Measurements from ENCODE around the gene HSPB3.
"Not testable (repeated sequence)": the region's sequence is repeated elsewhere in the genome, so short reads cannot be mapped to it uniquely, and the experiment has no call there.

Gene HSPB3

DNA sequence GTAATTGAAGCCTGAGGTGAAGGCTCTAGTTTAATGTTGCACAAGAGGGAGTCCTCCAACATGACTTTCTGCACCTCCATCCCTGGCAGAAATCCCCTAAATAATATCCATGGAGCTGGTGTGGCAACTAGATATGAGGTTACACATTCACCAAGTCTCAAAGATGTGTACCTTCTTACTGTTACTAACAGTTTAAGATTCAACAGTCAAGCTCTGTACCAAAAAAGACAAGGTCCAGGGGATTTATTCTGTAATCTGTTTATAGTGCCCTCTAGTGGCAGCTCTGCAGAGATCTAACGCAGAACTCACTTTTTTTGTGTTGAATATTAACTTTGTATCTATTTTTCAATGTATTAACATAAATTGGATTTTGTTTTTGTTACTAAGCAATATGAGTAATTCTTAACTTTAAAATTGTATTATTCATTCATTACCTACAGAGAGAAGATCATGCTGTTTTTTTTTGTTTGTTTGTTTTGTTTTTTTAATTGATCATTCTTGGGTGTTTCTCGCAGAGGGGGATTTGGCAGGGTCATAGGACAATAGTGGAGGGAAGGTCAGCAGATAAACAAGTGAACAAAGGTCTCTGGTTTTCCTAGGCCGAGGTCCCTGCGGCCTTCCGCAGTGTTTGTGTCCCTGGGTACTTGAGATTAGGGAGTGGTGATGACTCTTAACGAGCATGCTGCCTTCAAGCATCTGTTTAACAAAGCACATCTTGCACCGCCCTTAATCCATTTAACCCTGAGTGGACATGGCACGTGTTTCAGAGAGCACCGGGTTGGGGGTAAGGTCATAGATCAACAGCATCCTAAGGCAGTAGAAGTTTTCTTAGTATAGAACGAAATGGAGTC is 35.7 kb upstream of the HSPB3 start:
- H3K4me3 ChIP-seq (ENCODE audit: low read depth, low read length); DNase-seq (ENCODE audit: low read depth, low spot score): not testable (repeated sequence)
- POLR2A ChIA-PET: interaction anchor here (1.2 kb wide), 1 partner anchor 109 kb away, joined by 12 read pairs; the partner anchor contains the start of gene ARL15
- CTCF ChIA-PET: interaction anchor here (0.6 to 5.2 kb wide), 50 partner anchors 8 to 447 kb away, joined by 3 to 62 read pairs (median 5); partner anchors contain the start of genes ARL15 and HSPB3
- TF ChIP-seq, protein P1, sequence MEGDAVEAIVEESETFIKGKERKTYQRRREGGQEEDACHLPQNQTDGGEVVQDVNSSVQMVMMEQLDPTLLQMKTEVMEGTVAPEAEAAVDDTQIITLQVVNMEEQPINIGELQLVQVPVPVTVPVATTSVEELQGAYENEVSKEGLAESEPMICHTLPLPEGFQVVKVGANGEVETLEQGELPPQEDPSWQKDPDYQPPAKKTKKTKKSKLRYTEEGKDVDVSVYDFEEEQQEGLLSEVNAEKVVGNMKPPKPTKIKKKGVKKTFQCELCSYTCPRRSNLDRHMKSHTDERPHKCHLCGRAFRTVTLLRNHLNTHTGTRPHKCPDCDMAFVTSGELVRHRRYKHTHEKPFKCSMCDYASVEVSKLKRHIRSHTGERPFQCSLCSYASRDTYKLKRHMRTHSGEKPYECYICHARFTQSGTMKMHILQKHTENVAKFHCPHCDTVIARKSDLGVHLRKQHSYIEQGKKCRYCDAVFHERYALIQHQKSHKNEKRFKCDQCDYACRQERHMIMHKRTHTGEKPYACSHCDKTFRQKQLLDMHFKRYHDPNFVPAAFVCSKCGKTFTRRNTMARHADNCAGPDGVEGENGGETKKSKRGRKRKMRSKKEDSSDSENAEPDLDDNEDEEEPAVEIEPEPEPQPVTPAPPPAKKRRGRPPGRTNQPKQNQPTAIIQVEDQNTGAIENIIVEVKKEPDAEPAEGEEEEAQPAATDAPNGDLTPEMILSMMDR (IDR thresholded peaks at IDR 0.05; ENCODE audit: insufficient read depth, low read length, missing control alignments): peak; percentile 55

DNA sequence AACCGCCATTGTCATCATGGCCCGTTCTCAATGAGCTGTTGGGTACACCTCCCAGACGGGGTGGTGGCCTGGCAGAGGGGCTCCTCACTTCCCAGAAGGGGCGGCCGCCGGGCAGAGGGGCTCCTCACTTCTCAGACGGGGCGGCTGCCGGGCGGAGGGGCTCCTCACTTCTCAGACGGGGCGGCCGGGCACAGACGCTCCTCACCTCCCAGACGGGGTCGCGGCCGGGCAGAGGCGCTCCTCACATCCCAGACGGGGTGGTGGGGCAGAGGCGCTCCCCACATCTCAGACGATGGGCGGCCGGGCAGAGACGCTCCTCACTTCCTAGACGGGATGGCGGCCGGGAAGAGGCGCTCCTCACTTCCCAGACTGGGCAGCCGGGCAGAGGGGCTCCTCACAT is 35.0 kb upstream of the HSPB3 start:
- POLR2A ChIA-PET; DNase-seq (ENCODE audit: low read depth, low spot score); H3K4me3 ChIP-seq (ENCODE audit: low read depth, low read length): not testable (repeated sequence)
- CTCF ChIA-PET: interaction anchor here (1.6 to 5.2 kb wide), 8 partner anchors 9 to 182 kb away, joined by 4 to 46 read pairs (median 8); no protein-coding TSS in a partner anchor

DNA sequence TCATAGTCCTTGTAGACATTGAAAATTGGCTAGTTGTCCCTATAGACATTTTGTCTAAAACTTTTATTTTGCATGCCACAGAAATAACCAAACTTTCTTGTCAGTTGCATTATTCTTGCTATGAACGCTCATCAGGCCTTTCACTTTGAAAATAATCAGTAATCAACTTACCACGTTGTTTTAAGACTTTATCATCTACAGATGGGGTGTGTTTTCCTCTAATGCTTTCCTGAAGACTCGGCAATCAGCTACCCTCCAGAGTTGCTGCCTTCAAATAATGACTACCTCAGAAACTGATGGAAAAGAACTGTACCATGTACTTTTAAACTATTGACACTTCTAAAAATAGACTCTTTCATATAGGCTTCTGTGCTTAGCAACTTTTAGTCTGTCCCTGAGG is 33.5 kb upstream of the HSPB3 start:
- ChIA-PET POLR2A (interaction anchor here (1.5 kb wide), 1 partner anchor 112 kb away, joined by 3 read pairs; the partner anchor contains the start of gene ARL15), CTCF (interaction anchor here (1.0 to 5.2 kb wide), 9 partner anchors 9 to 178 kb away, joined by 3 to 46 read pairs (median 3); no protein-coding TSS in a partner anchor)

DNA sequence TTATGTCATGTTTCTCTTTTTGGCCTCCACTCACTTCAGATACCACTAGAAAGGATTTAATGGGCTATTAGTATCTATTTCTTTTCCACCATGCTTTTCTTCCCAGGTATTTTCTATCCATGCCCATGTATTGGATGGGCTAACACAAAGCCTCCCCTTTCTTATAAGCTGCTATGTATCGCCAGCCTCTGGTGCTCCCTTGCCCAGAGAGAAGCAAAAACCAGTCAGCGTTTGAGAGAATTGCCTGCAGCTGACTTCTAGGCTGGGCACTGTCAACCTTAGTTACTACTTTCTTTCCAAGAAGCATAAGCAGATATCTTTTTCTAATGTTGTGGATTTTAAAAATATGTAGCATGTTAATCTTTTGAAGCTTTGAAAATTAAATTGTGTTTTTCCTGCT is 30.2 kb upstream of the HSPB3 start:
- TF ChIP-seq, protein P1 (IDR thresholded peaks at IDR 0.05; ENCODE audit: insufficient read depth, low read length, missing control alignments): no peak
- CTCF ChIA-PET: interaction anchor here (0.8 to 3.8 kb wide), 10 partner anchors 8 to 184 kb away, joined by 3 to 24 read pairs (median 6); no protein-coding TSS in a partner anchor
- no peak overlapping the region for H3K4me3 ChIP-seq (ENCODE audit: low read depth, low read length)
- POLR2A ChIA-PET: no interaction called here
- no peak for DNase-seq (ENCODE audit: low read depth, low spot score)

More for the DNA sequence above, 33.5 kb upstream of the HSPB3 start:
- TF ChIP-seq, protein P1 (IDR thresholded peaks at IDR 0.05; ENCODE audit: insufficient read depth, low read length, missing control alignments): no peak
- no peak overlapping the region for H3K4me3 ChIP-seq (ENCODE audit: low read depth, low read length)
- no peak for DNase-seq (ENCODE audit: low read depth, low spot score)

DNA sequence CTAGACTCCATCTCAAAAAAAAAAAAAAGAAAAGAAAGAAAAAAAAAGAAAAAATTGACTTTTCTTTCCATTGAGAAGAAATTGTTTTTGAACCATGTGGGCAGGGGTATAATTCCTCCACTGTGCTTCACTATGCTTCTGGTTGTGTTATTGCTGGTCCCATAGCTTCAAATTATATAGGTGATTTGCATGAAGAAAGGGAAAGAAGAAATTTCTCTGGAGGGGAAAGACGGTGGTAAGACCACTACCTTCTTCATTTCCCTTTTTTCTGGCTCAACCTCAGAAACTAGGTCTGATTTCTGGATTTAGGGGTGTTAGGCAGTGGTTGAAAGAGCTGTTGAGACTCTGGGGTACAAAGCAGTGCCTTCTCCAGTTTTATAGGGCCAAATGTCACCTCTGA is 29.3 kb upstream of the HSPB3 start:
- no peak overlapping the region for H3K4me3 ChIP-seq (ENCODE audit: low read depth, low read length)
- CTCF ChIA-PET: interaction anchor here (1.3 to 3.8 kb wide), 7 partner anchors 9 to 183 kb away, joined by 3 to 24 read pairs (median 5); no protein-coding TSS in a partner anchor
- TF ChIP-seq, protein P1 (IDR thresholded peaks at IDR 0.05; ENCODE audit: insufficient read depth, low read length, missing control alignments): no peak
- no peak for DNase-seq (ENCODE audit: low read depth, low spot score)
- POLR2A ChIA-PET: interaction anchor here (0.9 kb wide), 1 partner anchor 116 kb away, joined by 3 read pairs; the partner anchor contains the start of gene ARL15

DNA sequence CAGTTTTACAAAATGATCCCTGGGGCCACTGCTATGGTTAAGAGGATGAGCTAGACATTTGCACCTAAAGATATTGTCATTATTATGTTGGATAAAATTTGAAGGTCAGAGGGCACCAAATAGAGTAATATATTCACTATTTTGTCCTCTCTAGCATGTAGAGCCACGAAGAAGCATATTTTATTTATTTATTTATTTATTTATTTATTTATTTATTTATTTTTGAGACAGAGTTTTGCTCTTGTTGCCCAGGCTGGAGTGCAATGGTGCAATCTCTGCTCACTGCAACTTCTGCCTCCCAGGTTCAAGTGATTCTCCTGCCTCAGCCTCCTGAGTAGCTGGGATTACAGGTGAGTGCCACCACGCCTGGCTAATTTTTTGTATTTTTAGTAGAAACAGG is 20.8 kb upstream of the HSPB3 start:
- CTCF ChIA-PET: interaction anchor here (0.7 to 3.5 kb wide), 6 partner anchors 9 to 725 kb away, joined by 3 to 21 read pairs (median 5); partner anchors contain the start of gene GPX8
- DNase-seq (ENCODE audit: low read depth, low spot score); POLR2A ChIA-PET; H3K4me3 ChIP-seq (ENCODE audit: low read depth, low read length): not testable (repeated sequence)
